HEK293 (cell line): ENCODE results near the gene SPRED3.
A peak's percentile ranks its signal among the peaks of the same experiment; 100 is the strongest.

Experiments used
- CTCF ChIA-PET: fragments of 350-600 bp; formaldehyde crosslinking; extraction: SDS; loops from one replicate; lab custom pipeline; 2021; ENCODE audit warnings: antibody characterized with exemption; lab: Yijun Ruan, JAX
- POLR2A ChIA-PET: fragments of 300-600 bp; formaldehyde crosslinking; extraction: SDS; loops from one replicate; lab custom pipeline; 2020; ENCODE audit warnings: antibody characterized with exemption, inconsistent platforms; lab: Yijun Ruan, JAX
- H3K27ac ChIP-seq: fragments of 200-500 bp; sonication (Bioruptor generic); 2 replicates; pipeline ENCODE4 v1.5.1; 2014; ENCODE audit warnings: low read depth, low read length, control low read depth, inconsistent platforms; ENCODE audit errors: extremely low read depth
- H3K36me3 ChIP-seq, 2 experiments: fragments of 200-500 bp in 1 of 2; sonication (Bioruptor generic) in 1 of 2; 1 replicate in 1 of 2; 2 replicates in 1 of 2; pipeline ENCODE4 v1.5.1; 2014 to 2017; ENCODE audit warnings: inconsistent platforms in 2 of 2, low read length in 2 of 2; ENCODE audit not compliant: control insufficient read depth in 2 of 2, insufficient read depth in 1 of 2
- H3K4me1 ChIP-seq: fragments of 200-500 bp; sonication (Bioruptor generic); 2 replicates; pipeline ENCODE4 v1.5.1; 2014; ENCODE audit warnings: mild to moderate bottlenecking, low read length, inconsistent platforms; ENCODE audit not compliant: control insufficient read depth, insufficient read depth
- H3K4me3 ChIP-seq: 2 replicates; pipeline ENCODE4 v1.5.1; 2011; ENCODE audit warnings: low read depth, mild to moderate bottlenecking, control low read depth, low read length, moderate library complexity
- H3K9me3 ChIP-seq: fragments of 200-500 bp; sonication (Bioruptor generic); 2 replicates; pipeline ENCODE4 v1.5.1; 2014; ENCODE audit warnings: low read depth, low read length, inconsistent platforms; ENCODE audit not compliant: control insufficient read depth, insufficient read depth
- FEZF1 ChIP-seq: fragments of 450-650 bp; formaldehyde crosslinking; IDR thresholded peaks from 2 replicates; pipeline ENCODE4 v1.5.1; 2016; ENCODE audit warnings: missing biosample characterization, missing genetic modification characterization
- GLIS2 ChIP-seq: fragments of 450-650 bp; formaldehyde crosslinking; IDR thresholded peaks from 2 replicates; pipeline ENCODE4 v1.5.1; 2016; ENCODE audit warnings: missing biosample characterization, missing genetic modification characterization
- PRDM10 ChIP-seq: fragments of 450-650 bp; formaldehyde crosslinking; IDR thresholded peaks from 2 replicates; pipeline ENCODE4 v1.5.1; 2016; ENCODE audit warnings: missing biosample characterization, missing genetic modification characterization
- REPIN1 ChIP-seq: fragments of 450-650 bp; formaldehyde crosslinking; IDR thresholded peaks from 2 replicates; pipeline ENCODE4 v1.5.1; 2017; ENCODE audit warnings: missing biosample characterization, missing genetic modification characterization, low read depth
- SP7 ChIP-seq: fragments of 450-650 bp; formaldehyde crosslinking; IDR thresholded peaks from 2 replicates; pipeline ENCODE4 v1.5.1; 2016; ENCODE audit warnings: missing biosample characterization, missing genetic modification characterization
- ZBTB8A ChIP-seq: fragments of 450-650 bp; formaldehyde crosslinking; IDR thresholded peaks from 2 replicates; pipeline ENCODE4 v1.5.1; 2016; ENCODE audit warnings: missing biosample characterization, missing genetic modification characterization
- ZFP37 ChIP-seq: fragments of 450-650 bp; formaldehyde crosslinking; IDR thresholded peaks from 2 replicates; pipeline ENCODE4 v1.5.1; 2016; ENCODE audit warnings: missing biosample characterization, missing genetic modification characterization
- ZNF114 ChIP-seq: fragments of 450-650 bp; formaldehyde crosslinking; IDR thresholded peaks from 2 replicates; pipeline ENCODE4 v1.5.0; 2017; ENCODE audit warnings: missing biosample characterization, missing genetic modification characterization
- ZNF2 ChIP-seq: fragments of 450-650 bp; formaldehyde crosslinking; IDR thresholded peaks from 2 replicates; pipeline ENCODE4 v1.5.1; 2016; ENCODE audit warnings: missing biosample characterization, missing genetic modification characterization
- ZNF423 ChIP-seq: fragments of 450-650 bp; formaldehyde crosslinking; IDR thresholded peaks from 2 replicates; pipeline ENCODE4 v1.5.1; 2016; ENCODE audit warnings: missing biosample characterization, missing genetic modification characterization
- ZNF433 ChIP-seq: fragments of 450-650 bp; formaldehyde crosslinking; IDR thresholded peaks from 2 replicates; pipeline ENCODE4 v1.5.1; 2016; ENCODE audit warnings: missing biosample characterization, missing genetic modification characterization, low read depth
- ZNF792 ChIP-seq: fragments of 450-650 bp; formaldehyde crosslinking; IDR thresholded peaks from 2 replicates; pipeline ENCODE4 v1.5.1; 2016; ENCODE audit warnings: missing biosample characterization, missing genetic modification characterization
- ZSCAN16 ChIP-seq: fragments of 450-650 bp; formaldehyde crosslinking; IDR thresholded peaks from 2 replicates; pipeline ENCODE4 v1.5.1; 2016; ENCODE audit warnings: missing biosample characterization, missing genetic modification characterization
- TF ChIP-seq, protein P1 (sequence below): fragments of 450-650 bp; formaldehyde crosslinking; conservative IDR thresholded peaks from 2 replicates; pipeline ENCODE4 v1.5.1; 2016; ENCODE audit warnings: low read depth, missing biosample characterization, missing genetic modification characterization
- TF ChIP-seq, protein P2 (sequence below): fragments of 450-650 bp; formaldehyde crosslinking; IDR thresholded peaks from 2 replicates; pipeline ENCODE4 v1.5.1; 2016; ENCODE audit warnings: missing biosample characterization, missing genetic modification characterization

Gene SPRED3

GRCh38 chr19:38402967-38403674, 14.6 kb downstream of the SPRED3 start, which contains the start of gene FAM98C (continued):
- peak; percentile 96 for TF ChIP-seq ZBTB8A (tag by site-specific recombination)
- TF ChIP-seq ZNF114 = no peak
- no peak for TF ChIP-seq ZNF433 (tag by site-specific recombination)
- peak; percentile 86 for TF ChIP-seq ZNF792 (tag by site-specific recombination)
- TF ChIP-seq ZNF423 = peak; percentile 91
- peak; percentile 94 for TF ChIP-seq ZNF2 (tag by site-specific recombination)
- peak; percentile 96 for TF ChIP-seq SP7
- 0 out of 2 replicates have a peak, but pooled peaks have one; percentile 45 for TF ChIP-seq FEZF1 (tag by site-specific recombination)
- TF ChIP-seq ZFP37 (tag by site-specific recombination) = peak; percentile 93; the same call in 1 of the 2 replicates
- peak; percentile 59 for TF ChIP-seq REPIN1 (tag by site-specific recombination)
- TF ChIP-seq GLIS2 = peak; percentile 100
- TF ChIP-seq, protein P1, sequence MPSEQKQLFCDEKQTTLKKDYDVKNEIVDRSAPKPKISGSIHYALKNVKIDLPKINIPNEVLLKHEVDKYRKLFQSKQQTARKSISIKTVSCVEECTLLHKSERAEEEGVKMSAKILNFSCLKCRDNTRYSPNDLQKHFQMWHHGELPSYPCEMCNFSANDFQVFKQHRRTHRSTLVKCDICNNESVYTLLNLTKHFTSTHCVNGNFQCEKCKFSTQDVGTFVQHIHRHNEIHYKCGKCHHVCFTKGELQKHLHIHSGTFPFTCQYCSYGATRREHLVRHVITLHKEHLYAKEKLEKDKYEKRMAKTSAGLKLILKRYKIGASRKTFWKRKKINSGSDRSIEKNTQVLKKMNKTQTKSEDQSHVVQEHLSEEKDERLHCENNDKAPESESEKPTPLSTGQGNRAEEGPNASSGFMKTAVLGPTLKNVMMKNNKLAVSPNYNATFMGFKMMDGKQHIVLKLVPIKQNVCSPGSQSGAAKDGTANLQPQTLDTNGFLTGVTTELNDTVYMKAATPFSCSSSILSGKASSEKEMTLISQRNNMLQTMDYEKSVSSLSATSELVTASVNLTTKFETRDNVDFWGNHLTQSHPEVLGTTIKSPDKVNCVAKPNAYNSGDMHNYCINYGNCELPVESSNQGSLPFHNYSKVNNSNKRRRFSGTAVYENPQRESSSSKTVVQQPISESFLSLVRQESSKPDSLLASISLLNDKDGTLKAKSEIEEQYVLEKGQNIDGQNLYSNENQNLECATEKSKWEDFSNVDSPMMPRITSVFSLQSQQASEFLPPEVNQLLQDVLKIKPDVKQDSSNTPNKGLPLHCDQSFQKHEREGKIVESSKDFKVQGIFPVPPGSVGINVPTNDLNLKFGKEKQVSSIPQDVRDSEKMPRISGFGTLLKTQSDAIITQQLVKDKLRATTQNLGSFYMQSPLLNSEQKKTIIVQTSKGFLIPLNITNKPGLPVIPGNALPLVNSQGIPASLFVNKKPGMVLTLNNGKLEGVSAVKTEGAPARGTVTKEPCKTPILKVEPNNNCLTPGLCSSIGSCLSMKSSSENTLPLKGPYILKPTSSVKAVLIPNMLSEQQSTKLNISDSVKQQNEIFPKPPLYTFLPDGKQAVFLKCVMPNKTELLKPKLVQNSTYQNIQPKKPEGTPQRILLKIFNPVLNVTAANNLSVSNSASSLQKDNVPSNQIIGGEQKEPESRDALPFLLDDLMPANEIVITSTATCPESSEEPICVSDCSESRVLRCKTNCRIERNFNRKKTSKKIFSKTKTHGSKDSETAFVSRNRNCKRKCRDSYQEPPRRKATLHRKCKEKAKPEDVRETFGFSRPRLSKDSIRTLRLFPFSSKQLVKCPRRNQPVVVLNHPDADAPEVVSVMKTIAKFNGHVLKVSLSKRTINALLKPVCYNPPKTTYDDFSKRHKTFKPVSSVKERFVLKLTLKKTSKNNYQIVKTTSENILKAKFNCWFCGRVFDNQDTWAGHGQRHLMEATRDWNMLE (tag by site-specific recombination) = peak; percentile 16; the same call in 1 of the 2 replicates
- 0 out of 2 replicates have a peak, but pooled peaks have one; percentile 45 for TF ChIP-seq ZSCAN16 (tag by site-specific recombination)

DNA sequence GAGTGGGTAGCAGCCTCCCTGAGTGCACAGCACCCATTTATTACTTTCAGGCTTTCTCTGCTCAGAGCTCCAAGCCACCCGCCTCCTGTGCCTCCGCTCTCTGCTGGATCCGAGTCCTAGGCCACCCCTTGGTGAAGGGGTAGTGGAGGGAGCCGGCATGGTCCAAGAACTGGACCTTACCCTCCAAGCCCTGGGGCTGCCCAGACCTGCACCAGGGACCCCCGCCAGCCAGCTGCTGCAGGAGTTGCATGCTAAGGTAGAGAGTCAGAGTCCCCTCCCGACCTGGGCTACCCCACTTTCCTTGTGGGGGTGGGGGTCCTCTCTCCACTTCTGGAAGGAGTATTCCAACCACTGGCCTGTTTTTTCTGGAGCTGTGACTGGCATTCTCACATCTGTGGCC, 16.4 kb downstream of the SPRED3 start:
- peak; percentile 53; the same call in 1 of the 2 replicates for TF ChIP-seq PRDM10 (tag by site-specific recombination)
- TF ChIP-seq, protein P2, sequence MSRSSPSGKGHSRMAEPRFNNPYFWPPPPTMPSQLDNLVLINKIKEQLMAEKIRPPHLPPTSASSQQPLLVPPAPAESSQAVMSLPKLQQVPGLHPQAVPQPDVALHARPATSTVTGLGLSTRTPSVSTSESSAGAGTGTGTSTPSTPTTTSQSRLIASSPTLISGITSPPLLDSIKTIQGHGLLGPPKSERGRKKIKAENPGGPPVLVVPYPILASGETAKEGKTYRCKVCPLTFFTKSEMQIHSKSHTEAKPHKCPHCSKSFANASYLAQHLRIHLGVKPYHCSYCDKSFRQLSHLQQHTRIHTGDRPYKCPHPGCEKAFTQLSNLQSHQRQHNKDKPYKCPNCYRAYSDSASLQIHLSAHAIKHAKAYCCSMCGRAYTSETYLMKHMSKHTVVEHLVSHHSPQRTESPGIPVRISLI = no peak
- TF ChIP-seq, all 188 proteins: peak for 1
- Histone ChIP-seq H3K4me3 (no peak overlapping the region), H3K4me1 (peaks cover 10% of the 10 kb centered on the region), H3K27ac (no peak overlapping the region), H3K9me3 (no peaks in the 10 kb centered on the region), H3K36me3 (peaks cover 14 to 29% of the 10 kb centered on the region in 2 experiments; a peak in 2 of 3 replicates)
- ChIA-PET CTCF (interaction anchor here (0.5 to 4.8 kb wide), 16 partner anchors 8 to 808 kb away, joined by 3 to 77 read pairs (median 6); partner anchors contain the start of genes GGN and SPRED3), POLR2A (interaction anchor here (0.9 to 5.6 kb wide), 3 partner anchors 17 to 31 kb away, joined by 3 to 68 read pairs (median 3); partner anchors contain the start of genes GGN, PSMD8 and SPRED3)
